ENCODE results near the gene ARL16.

Gene ARL16

DNA sequence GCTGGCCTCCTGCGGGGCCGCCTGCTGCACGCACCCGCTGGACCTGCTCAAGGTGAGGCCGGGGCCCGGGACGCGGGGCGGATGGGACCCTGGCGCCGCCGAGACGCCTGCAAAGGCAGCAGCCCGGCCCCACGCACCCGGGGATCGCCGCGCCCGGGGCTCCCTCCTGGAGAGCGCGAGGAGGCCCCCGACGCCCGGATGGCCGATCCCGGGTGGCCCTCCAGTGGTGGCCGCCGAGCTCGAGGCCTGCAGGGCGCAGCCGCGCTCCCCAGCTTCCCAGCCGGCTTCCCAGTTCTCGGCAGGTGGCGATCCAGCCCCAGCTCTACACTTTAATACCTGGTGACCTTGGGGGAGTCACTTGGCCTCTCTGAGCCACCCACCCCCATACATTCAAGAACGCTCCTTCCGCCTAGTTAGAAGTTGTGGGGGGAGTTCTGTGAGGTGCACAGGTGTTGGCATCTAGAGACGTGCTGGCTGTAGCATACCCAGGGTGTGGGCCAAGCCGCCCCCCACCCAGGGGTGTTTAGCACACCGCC lies 28.9 kb upstream of the ARL16 start:
- no peak for DNase-seq

DNA sequence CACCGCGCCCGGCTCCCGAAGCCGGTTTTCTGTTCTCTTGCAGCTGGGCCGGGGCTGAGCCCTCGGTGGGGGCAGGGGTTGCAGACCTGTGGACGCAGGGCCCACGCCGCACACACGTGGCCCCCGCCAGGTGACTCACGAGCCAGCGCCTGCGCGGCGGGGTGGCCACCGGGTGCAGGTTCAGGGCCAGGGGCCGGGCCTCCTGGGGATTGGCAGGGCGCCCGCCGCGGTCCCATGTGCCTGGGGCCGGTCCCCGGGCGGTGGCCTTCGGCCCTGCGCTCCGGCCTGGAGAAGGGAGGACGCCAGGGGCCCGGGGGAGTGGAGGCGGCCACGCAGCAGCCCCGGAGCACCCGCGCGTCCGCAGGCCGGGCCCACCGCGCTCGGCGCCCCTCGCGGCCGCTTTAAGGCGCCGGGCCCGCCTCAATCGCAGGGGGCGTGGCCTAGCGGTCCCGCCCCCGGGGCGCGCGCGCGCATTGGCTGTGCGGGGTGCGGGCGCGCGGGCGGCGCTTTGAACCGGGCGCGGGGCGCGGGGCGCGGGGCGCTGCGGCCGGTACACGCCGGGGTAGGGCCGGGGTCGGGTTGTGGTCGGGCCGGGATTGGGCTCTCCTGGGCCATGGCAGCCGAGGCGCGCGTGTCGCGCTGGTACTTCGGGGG lies 28.3 kb upstream of the ARL16 start, which contains the start of gene SLC25A10:
Gene SLC25A10, plus strand, starts transcription at position 471 of the 654 bp plus-strand sequence. Its CDS starts 143 bp downstream, at position 614.
- peak; percentile 71 for DNase-seq

DNA sequence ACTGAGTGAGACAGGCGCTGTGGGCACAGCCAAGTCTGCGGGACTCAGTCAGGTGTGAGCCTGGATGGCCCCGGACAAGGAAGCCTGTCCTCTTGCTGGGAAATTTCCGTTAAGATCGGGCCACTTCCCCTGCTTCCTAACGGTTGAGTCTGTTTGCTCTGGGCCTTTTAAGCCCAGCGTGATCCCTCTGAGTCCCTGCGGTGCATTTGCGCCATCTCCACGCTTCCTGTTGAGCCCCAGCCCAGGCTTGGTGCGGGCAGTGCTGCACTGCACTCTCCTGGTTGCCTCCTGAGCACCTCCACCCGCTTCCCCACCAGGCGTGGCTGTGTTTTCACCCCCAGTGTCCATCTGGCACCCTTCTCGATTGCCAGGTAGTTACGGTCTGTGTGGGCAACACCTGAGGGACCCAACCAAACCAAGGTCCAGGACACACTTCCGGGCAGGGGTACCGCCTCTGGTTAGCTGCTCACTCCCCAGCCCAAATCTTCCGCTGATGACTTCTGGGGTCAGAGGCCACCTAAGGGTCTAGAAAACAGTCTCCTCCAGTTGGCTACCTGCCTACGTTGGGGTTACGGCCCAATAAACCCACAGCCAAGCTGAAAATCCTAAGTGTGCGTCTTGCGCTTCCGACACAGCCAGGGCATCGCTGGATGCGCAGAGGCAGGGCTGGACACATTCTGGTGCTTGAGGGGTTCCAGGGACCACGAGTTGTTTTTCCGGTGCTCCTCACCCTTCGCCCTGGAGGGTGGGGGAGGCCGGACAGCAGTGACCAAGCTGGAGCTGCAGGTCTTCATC lies 27.1 kb upstream of the ARL16 start:
- DNase-seq: no peak

DNA sequence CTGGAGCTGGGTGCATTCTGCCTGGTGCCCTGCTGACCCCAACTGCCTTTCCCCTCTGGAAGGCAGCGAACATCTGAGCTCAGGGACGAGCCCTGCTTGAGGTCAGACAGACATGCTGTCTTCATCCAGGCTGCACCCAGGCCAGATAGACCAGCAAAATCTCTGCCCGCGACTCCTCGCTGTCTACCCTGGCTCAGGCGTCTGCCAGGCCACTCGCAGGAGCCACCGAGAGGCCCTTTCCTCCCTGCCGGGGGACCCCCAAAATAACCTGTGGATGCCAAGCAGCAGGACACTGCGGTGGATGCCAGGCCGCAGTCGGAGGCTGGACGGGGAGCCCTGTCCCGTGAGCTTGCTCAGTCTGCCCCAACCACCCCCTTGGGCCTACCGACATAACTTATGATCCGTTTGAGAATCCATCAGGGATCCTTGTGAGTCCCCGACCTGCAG lies 25.2 kb upstream of the ARL16 start:
- no peak for DNase-seq

DNA sequence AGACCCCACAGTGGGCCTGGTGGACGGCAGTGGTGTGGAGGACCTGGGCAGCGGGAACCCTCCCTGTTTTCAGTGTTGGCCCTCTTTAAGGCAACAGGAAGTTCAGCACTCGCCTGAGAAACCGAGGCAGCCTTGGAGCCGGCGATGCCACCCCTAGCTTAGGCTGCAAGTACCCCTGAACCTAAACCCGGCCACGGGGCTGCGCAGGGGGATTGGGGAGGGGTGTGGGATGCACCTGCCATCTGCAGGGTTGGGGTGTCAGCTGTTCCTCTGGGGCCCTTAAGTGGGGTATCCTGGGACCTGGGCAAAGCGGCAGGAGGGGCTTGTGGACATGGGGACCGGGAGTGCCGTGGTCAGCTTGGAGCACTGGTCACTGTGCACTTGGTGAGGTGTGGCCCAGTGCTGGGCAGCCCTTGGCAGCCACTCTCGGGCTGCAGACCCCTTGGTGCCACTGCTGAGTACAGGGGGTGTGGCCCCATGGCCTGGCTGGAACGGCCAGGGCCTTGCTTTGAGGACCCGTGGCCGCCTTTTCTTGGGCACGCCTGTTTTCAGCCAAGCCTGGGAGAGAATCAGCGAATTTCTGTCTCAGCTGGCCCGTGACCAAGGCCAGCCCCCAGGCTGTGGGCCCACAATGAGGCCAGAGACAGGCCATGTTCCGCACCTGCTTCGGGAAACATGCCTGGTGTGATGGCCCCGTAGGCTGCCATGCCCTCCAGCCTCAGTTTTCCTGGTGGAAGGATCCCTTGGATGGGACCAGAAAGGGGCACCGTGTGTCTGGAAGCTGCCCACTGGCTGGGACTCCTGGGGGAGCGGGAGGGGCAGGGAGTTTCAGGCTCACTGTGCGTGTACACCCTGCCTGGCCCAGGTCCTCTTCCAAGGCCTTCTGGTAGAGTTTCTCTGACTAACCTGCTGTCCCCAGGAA lies 24.4 kb upstream of the ARL16 start:
- DNase-seq: no peak

- no peak for DNase-seq
Observed at GRCh38 chr17:81706757-81707624, 23.4 kb upstream of the ARL16 start.

GRCh38 chr17:81706232-81706611 lies 22.6 kb upstream of the ARL16 start:
- DNase-seq: no peak

- DNase-seq: no peak
Observed at GRCh38 chr17:81705518-81706231, 22.1 kb upstream of the ARL16 start.

DNA sequence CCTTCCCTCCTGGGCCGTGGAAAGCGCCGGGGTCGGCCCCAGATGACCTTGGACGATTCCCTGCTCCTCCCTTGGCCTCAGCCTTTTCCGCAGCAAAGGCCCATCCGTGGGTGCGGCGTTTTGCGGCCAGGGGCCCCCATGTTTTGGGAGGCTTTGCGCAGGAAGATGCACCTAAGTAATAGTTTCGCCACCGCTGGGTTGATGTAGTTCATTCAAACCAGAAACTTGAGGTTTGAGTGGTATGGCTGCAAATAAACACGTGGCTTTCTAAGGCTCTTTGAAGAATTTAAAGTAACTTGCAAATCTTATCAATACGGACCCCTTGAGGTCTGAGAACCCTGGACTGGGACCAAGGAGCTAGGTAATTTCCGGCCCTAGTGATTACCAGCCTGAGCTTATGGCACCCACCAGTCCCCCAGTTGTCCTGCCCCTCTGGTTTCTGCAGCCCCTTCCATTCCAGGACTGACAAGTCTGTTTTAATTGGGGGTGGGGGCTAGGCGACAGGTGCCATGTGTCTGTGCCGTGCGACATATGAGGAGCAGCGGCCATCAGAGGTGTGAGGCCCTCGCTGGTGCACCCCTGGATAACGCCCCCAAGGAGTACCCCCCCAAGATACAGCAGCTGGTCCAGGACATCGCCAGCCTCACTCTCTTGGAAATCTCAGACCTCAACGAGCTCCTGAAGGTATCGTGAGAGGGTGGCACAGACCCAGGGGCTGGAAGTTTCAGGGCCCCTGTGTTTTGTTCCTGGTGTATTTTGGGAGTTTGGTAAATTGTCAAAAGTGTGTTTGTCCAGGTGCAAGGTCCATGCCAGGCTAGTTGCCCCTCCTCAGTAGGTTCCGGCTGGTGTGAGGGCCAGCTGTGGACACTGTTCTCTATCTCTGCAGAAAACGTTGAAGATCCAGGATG lies 20.4 kb upstream of the ARL16 start:
- no peak for DNase-seq

GRCh38 chr17:81702934-81703746 lies 19.5 kb upstream of the ARL16 start, which contains the start of gene MRPL12:
TSS of gene MRPL12 (plus strand) at chr17:81703367. CDS start at chr17:81703502, 135 bp downstream.
- peak; percentile 92 for DNase-seq

- DNase-seq: no peak
Observed at GRCh38 chr17:81701288-81702071, 17.9 kb upstream of the ARL16 start.

DNA sequence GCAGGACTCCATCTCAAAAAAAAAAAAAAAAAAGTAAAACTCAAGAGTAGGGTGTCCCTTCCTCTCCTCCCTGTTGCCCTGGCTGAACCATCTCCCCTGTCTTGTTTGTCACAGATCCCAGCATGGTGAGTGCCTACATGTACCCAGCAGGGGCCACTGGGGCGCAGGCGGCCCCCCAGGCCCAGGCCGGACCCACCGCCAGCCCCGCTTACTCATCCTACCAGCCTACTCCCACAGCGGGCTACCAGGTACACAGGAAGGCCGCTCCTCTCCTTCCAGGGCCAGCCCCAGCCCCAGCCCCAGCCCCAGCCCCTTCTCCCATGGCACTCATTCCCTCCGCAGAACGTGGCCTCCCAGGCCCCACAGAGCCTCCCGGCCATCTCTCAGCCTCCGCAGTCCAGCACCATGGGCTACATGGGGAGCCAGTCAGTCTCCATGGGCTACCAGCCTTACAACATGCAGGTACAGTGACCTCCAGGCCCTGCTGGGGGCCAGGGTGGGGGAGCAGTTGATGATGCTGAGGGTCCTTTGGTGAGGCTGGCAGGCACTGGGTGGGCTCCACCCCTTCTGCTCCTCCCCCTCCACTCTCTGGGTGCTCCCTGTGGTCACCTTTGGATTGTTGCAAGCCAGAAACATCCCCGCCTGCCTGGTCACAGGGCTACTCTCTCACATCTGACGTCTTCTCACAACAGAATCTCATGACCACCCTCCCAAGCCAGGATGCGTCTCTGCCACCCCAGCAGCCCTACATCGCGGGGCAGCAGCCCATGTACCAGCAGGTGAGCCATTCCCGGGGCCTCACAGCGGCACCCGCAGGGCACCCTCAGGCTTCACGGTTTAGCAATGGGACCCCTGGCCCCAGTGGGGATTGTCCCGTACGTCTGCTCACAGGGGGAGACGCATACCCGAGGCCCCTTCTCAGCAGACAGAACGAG lies 17.0 kb upstream of the ARL16 start:
- no peak for DNase-seq

GRCh38 chr17:81697261-81698044 lies 13.9 kb upstream of the ARL16 start:
- DNase-seq: no peak

GRCh38 chr17:81696218-81696941 lies 12.8 kb upstream of the ARL16 start:
- no peak for DNase-seq

DNA sequence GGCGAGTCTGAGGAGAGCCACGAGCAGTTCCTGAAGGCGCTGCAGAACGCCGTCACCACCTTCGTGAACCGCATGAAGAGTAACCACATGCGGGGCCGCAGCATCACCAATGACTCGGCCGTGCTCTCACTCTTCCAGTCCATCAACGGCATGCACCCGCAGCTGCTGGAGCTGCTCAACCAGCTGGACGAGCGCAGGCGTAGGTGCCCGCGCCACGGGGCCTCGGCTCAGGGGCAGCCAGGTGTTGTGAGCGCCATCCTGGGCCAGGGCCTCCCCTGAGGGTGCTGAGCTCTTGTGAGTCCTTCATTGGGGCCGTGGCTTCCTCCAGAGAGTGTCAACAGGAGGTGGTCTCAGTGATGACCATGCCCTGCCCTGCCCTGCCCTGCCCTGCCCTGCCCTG lies 12.2 kb upstream of the ARL16 start:
- DNase-seq: no peak

DNA sequence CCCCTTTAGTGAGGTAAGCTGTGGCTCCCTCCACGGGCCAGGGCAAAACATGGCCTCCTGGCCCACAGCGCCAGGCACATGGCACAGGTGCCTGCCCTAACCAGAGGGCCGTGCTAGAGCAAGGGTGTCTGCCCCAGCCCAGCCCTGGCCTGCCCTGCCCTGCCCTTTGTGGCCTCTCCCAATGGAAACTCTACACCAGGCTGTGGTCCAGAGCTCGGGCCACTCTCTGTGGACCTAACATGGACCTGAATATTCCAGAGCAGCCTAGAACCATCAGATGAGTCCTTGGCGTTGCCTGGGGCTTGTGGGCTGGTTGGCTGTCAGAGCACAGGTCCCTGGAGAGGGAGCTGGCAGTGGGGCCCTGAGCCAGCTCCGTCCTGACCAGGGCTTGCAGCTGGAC lies 11.6 kb upstream of the ARL16 start:
- no peak for DNase-seq

Data from GDM1 (cell line).